Right lung (tissue), 10 donors: ENCODE measurements around the gene MBD3L4. TPM values are rescaled to one million over a fixed set of nuclear protein-coding genes. Genes with fewer than 3 reads are reported as not detected.
"Not testable (repeated sequence)": the region's sequence is repeated elsewhere in the genome, so short reads cannot be mapped to it uniquely, and the experiment has no call there.

Experiments
- DNase-seq, 2 donors: peaks; one replicate each; pipeline ENCODE4 v3.0.0-alpha.2; 2013
- long read RNA-seq, 8 donors: transcript quantifications; one replicate each; lab custom pipeline, GENCODE V29; 2026
- polyA plus RNA-seq, 5 donors: library from polyadenylated mRNA; unstranded; fragments of 120-200 nt; gene quantifications; one replicate each; pipeline versions ENCODE4 v1.2.1 to v1.2.3, GENCODE V29; 2013; ENCODE audit warnings: inconsistent platforms in 1 of 5, low replicate concordance in 1 of 5; ENCODE audit not compliant: insufficient read length in 5 of 5, insufficient read depth in 1 of 5

MBD3L4 gene
- polyA plus RNA-seq = not detected
- long read RNA-seq, donor 1 = 0 reads
- long read RNA-seq, donor 2 = 0 reads
- long read RNA-seq, donor 3 = 0 reads
- long read RNA-seq, donor 4 = 0 reads
- long read RNA-seq, donor 5 = 0 reads
- long read RNA-seq, donor 6 = 0 reads
- long read RNA-seq, donor 7 = 0 reads
- long read RNA-seq, donor 8 = 0 reads

GRCh38 chr19:7040079-7040478 is at the start of gene MBD3L4:
Gene MBD3L4 (minus strand): TSS chr19:7040179. CDS start chr19:7040144, 35 bp downstream.
- not testable (repeated sequence) for DNase-seq

GRCh38 chr19:7088999-7089398 is 49.0 kb upstream of the MBD3L4 start:
- no peak for DNase-seq

- no peak for DNase-seq
Observed at GRCh38 chr19:7083076-7083956, 43.3 kb upstream of the MBD3L4 start.

- no peak for DNase-seq
Observed at GRCh38 chr19:7078008-7078407, 38.0 kb upstream of the MBD3L4 start.

GRCh38 chr19:7076151-7076550 is 36.2 kb upstream of the MBD3L4 start:
- DNase-seq = no peak

GRCh38 chr19:7074705-7075282 is 34.8 kb upstream of the MBD3L4 start:
- DNase-seq = no peak

- no peak for DNase-seq
Observed at GRCh38 chr19:7072541-7072940, 32.6 kb upstream of the MBD3L4 start.

- no peak for DNase-seq
Observed at GRCh38 chr19:7069904-7070226, 29.9 kb upstream of the MBD3L4 start.

- DNase-seq = peak; percentile 95 to 96
Observed at GRCh38 chr19:7069042-7069903, 29.3 kb upstream of the MBD3L4 start, which contains the start of gene ZNF557. Gene ZNF557 (plus strand): TSS chr19:7069703. CDS start chr19:7075075, 5,372 bp downstream.

- no peak for DNase-seq
Observed at GRCh38 chr19:7068599-7068998, 28.6 kb upstream of the MBD3L4 start.

- DNase-seq = no peak
Observed at GRCh38 chr19:7067716-7068115, 27.7 kb upstream of the MBD3L4 start.

GRCh38 chr19:7067122-7067521 is 27.1 kb upstream of the MBD3L4 start:
- not testable (repeated sequence) for DNase-seq

GRCh38 chr19:7063764-7064418 is 23.9 kb upstream of the MBD3L4 start:
- DNase-seq = no peak

- no peak for DNase-seq
Observed at GRCh38 chr19:7063339-7063738, 23.4 kb upstream of the MBD3L4 start.

GRCh38 chr19:7059977-7060376 is 20.0 kb upstream of the MBD3L4 start:
- DNase-seq = not testable (repeated sequence)

- not testable (repeated sequence) for DNase-seq
Observed at GRCh38 chr19:7058576-7058975, 18.6 kb upstream of the MBD3L4 start, which contains the start of gene MBD3L3. Gene MBD3L3 (minus strand): TSS chr19:7058676. CDS start chr19:7058605, 71 bp downstream.

- DNase-seq = not testable (repeated sequence)
Observed at GRCh38 chr19:7056371-7056770, 16.4 kb upstream of the MBD3L4 start.

- not testable (repeated sequence) for DNase-seq
Observed at GRCh38 chr19:7055679-7056078, 15.7 kb upstream of the MBD3L4 start.

GRCh38 chr19:7054635-7055368 is 14.8 kb upstream of the MBD3L4 start:
- not testable (repeated sequence) for DNase-seq

GRCh38 chr19:7052896-7053295 is 12.9 kb upstream of the MBD3L4 start:
- DNase-seq = not testable (repeated sequence)
